A549 (cell line): ENCODE measurements around the gene RIMKLA. TPM values are rescaled to one million over a fixed set of nuclear protein-coding genes. Genes with fewer than 3 reads are reported as not detected.

ENCODE experiments used
- ATAC-seq, 2 experiments: fragments of 200-7000 bp in 1 of 2; fragments of >200 bp in 1 of 2; cut with Nextera tagmentation in 1 of 2; cut with Tn5 transposase in 1 of 2; 3 replicates each; pipeline versions ENCODE4 v1.8.0 to v1.9.1; 2018 to 2020; ENCODE audit warnings: mild to moderate bottlenecking in 1 of 2, moderate library complexity in 1 of 2
- CTCF ChIA-PET: fragments of 300-600 bp; sonication (Branson Sonifier 250); formaldehyde crosslinking; extraction: SDS; loops from one replicate; lab custom pipeline; 2021; ENCODE audit warnings: antibody characterized with exemption, inconsistent platforms; lab: Yijun Ruan, JAX
- POLR2A ChIA-PET: fragments of 350-600 bp; formaldehyde crosslinking; extraction: SDS; loops from one replicate; lab custom pipeline; 2021; ENCODE audit warnings: antibody characterized with exemption, inconsistent platforms; lab: Yijun Ruan, JAX
- DNase-seq, 2 experiments: peaks; one replicate each; pipeline versions ENCODE4 v3.0.0 to v3.0.0-alpha.2; 2011 to 2016; ENCODE audit warnings: low read depth in 1 of 2, low spot score in 1 of 2
- FAIRE-seq: peaks from 2 replicates; lab custom pipeline; 2011; peaks lifted over from hg19 to GRCh38; lab: Jason Lieb, UNC
- H3K27ac ChIP-seq, 2 experiments: fragments of >200 bp; sonication (Bioruptor Twin); formaldehyde crosslinking; 3 replicates each; pipeline ENCODE4 v1.5.1; 2016 to 2017
- H3K4me1 ChIP-seq: fragments of >200 bp; sonication (Bioruptor Twin); formaldehyde crosslinking; 3 replicates; pipeline ENCODE4 v1.6.1; 2016
- H3K4me2 ChIP-seq: fragments of >200 bp; sonication (Bioruptor Twin); formaldehyde crosslinking; 3 replicates; pipeline ENCODE4 v1.6.1; 2016
- H3K4me3 ChIP-seq: fragments of >200 bp; sonication (Bioruptor Twin); formaldehyde crosslinking; 3 replicates; pipeline ENCODE4 v1.5.1; 2016
- H3K9me3 ChIP-seq: fragments of >200 bp; sonication (Bioruptor Twin); formaldehyde crosslinking; 3 replicates; pipeline ENCODE4 v1.6.1; 2016
- CBX8 ChIP-seq: fragments of 200-600 bp; sonication (generic); IDR thresholded peaks from 2 replicates; pipeline ENCODE4 v1.6.1; 2016
- CHD4 ChIP-seq: fragments of 200-600 bp; sonication (generic); IDR thresholded peaks from 2 replicates; pipeline ENCODE4 v1.6.1; 2016; ENCODE audit warnings: antibody characterized with exemption, mild to moderate bottlenecking, borderline replicate concordance
- ESRRA ChIP-seq: fragments of 150-350 bp; IDR thresholded peaks from 2 replicates; pipeline ENCODE4 v1.6.1; 2014; ENCODE audit warnings: mild to moderate bottlenecking, low read length, borderline replicate concordance
- HOXA7 ChIP-seq: fragments of 250-450 bp; sonication (Bioruptor Pico); IDR thresholded peaks from 2 replicates; pipeline ENCODE4 v1.5.0; 2020; ENCODE audit warnings: mild to moderate bottlenecking, moderate library complexity
- HOXB13 ChIP-seq: fragments of 250-450 bp; sonication (Bioruptor Pico); IDR thresholded peaks from 2 replicates; pipeline ENCODE4 v1.5.0; 2020; ENCODE audit warnings: low read depth, mild to moderate bottlenecking, moderate library complexity
- JUNB ChIP-seq: fragments of >200 bp; sonication (Bioruptor Twin); formaldehyde crosslinking; IDR thresholded peaks from 2 replicates; pipeline ENCODE4 v1.6.1; 2016
- MAFK ChIP-seq: fragments of 450-650 bp; IDR thresholded peaks from 2 replicates; pipeline ENCODE4 v1.6.1; 2014; ENCODE audit not compliant: partially characterized antibody
- MAZ ChIP-seq: fragments of 150-350 bp; IDR thresholded peaks from 2 replicates; pipeline ENCODE4 v1.6.1; 2014; ENCODE audit warnings: antibody characterized with exemption, low read depth, low read length, borderline replicate concordance
- MYC ChIP-seq: IDR thresholded peaks from 2 replicates; pipeline ENCODE4 v1.6.1; 2012; ENCODE audit warnings: mild to moderate bottlenecking, inconsistent platforms, low read length, improper control_type of control experiment, borderline replicate concordance
- NFE2L2 ChIP-seq: fragments of 150-350 bp; conservative IDR thresholded peaks from 2 replicates; pipeline ENCODE4 v1.6.1; 2014; ENCODE audit warnings: low read length
- POLR2AphosphoS2 ChIP-seq: conservative IDR thresholded peaks from 2 replicates; pipeline ENCODE4 v1.6.1; 2012; ENCODE audit warnings: low read length, improper control_type of control experiment, inconsistent platforms
- RNF2 ChIP-seq: fragments of 200-600 bp; sonication (generic); IDR thresholded peaks from 2 replicates; pipeline ENCODE4 v1.6.1; 2016; ENCODE audit warnings: low read depth, mild to moderate bottlenecking, antibody characterized with exemption, moderate library complexity, borderline replicate concordance
- ZFP36 ChIP-seq: fragments of 450-650 bp; IDR thresholded peaks from 2 replicates; pipeline ENCODE4 v1.6.1; 2014; ENCODE audit warnings: borderline replicate concordance; ENCODE audit not compliant: partially characterized antibody
- WGBS: methylation state at CpG from one replicate; pipeline ENCODE4 v1.1.6; 2017; ENCODE audit errors: missing lambda C conversion rate; 5-methylcytosine and 5-hydroxymethylcytosine counted together
- polyA plus RNA-seq, 4 experiments: library from polyadenylated mRNA; depleted of rRNA in 3 of 4; stranded (reverse); fragments of >200 nt; fragmentation: RNase III in 1 of 4; extraction: RNeasy Plus Mini Kit Qiagen cat#74134 plus additional on column Dnase treatment in 1 of 4; gene quantifications; 2 replicates in 3 of 4; 3 replicates in 1 of 4; pipeline ENCODE4 v1.2.3, GENCODE V29; 2011 to 2017
- TF ChIP-seq, protein P1 (sequence below): IDR thresholded peaks from 2 replicates; pipeline ENCODE4 v1.6.1; 2012
- TF ChIP-seq, protein P2 (sequence below): fragments of 250-450 bp; sonication (Bioruptor Pico); IDR thresholded peaks from 2 replicates; pipeline ENCODE4 v1.5.0; 2020; ENCODE audit warnings: low read depth, mild to moderate bottlenecking, moderate library complexity
- TF ChIP-seq, protein P3 (sequence below): fragments of 250-450 bp; sonication (Bioruptor Pico); IDR thresholded peaks from 2 replicates; pipeline ENCODE4 v1.5.0; 2021; ENCODE audit warnings: mild to moderate bottlenecking, moderate library complexity, borderline replicate concordance
- TF ChIP-seq, protein P4 (sequence below): fragments of >200 bp; sonication (Bioruptor Twin); formaldehyde crosslinking; IDR thresholded peaks from 2 replicates; pipeline ENCODE4 v1.6.1; 2016
- TF ChIP-seq, protein P5 (sequence below): fragments of >200 bp; sonication (Bioruptor Twin); formaldehyde crosslinking; IDR thresholded peaks from 3 replicates; pipeline ENCODE4 v1.6.1; 2016

RIMKLA gene
- polyA plus RNA-seq, 2 of the 4 experiments (the other 2 are of a cell fraction): 0.35 to 1.7 TPM

DNA sequence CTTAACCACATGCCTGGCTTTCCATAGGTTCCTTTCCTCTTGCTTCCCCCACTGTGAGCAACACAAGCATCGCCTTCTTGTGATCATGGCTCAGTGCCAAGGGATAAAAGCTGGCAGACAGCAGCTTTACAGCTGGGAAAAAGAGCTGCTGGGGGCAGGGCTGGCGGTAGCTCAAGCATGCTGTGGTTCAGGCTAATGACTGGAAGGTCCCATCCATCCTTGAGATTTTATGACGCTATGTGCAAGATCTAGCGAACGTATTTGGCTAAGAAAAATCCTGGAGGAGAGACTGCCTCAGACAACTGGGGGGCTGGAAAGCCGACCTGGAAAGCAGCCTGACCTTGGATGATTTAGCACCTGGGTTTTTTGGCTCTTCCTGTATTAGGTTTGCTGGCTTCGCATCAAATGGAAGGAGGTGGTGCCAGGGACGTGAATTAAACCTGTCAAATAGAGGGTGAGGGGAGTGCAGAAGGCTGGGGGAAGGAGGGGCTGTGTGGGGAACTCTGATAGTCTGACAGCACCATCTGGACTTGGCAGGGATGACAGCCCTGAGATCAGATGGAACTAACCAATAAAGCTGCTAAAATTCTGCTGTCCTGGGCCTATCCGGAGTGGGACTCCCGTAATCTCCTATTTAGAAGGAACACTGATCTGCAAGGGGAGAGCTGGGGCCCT lies 40.5 kb downstream of the RIMKLA start (continued):
- no peak for TF ChIP-seq NFE2L2
- TF ChIP-seq HOXB13 (CRISPR knock-in tag): no peak
- TF ChIP-seq, protein P1, sequence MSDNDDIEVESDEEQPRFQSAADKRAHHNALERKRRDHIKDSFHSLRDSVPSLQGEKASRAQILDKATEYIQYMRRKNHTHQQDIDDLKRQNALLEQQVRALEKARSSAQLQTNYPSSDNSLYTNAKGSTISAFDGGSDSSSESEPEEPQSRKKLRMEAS: no peak
- no peak for TF ChIP-seq CHD4

DNA sequence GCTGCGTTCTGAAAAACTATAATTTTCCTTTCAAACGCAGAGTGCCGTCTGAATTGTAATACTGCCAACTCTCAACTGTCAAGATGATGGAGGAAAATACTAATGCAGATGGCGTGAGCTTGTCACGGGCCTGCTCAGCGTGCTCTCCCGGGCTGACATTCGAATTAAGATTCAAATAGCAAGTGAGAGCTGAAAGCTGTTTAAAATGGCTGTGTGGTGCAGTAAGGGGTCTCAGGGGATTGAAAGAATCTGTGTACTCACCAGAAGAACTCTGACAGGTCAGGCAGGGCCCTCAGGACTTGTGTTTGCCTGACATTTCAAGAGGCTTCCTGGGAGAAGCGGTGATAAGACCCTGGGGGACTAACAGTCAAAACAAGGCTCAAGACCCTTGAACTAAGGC lies 42.1 kb downstream of the RIMKLA start:
- no peak for FAIRE-seq

DNA sequence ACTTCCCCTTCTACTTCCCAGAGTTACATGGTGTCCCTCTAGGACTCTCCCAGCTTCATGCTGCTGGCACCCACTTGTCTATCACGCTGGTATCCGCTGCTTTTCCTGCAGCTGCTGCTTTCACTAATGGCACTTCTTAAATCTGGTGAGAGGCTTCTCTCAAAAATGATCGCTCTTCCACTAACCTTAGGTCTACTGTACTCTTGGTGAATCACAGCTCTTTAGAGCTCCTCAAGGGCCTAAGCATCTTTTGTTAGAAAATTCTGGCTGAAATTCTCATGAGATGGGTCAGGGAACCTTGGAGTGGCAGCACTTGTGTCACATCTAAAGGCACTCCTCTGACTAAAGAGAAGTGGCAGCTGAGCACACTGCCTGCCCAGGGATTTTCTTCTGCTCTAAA lies 43.1 kb downstream of the RIMKLA start:
- DNase-seq: no peak
- Histone ChIP-seq H3K27ac (no peak overlapping the region), H3K4me1 (no peaks in the 10 kb centered on the region), H3K4me2 (no peak overlapping the region), H3K9me3 (no peaks in the 10 kb centered on the region), H3K4me3 (no peak overlapping the region)
- ChIA-PET CTCF (no interaction called here), POLR2A (no interaction called here)
- TF ChIP-seq, protein P2, sequence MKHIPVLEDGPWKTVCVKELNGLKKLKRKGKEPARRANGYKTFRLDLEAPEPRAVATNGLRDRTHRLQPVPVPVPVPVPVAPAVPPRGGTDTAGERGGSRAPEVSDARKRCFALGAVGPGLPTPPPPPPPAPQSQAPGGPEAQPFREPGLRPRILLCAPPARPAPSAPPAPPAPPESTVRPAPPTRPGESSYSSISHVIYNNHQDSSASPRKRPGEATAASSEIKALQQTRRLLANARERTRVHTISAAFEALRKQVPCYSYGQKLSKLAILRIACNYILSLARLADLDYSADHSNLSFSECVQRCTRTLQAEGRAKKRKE (CRISPR knock-in tag): no peak
- TF ChIP-seq JUNB: no peak
- TF ChIP-seq, protein P3, sequence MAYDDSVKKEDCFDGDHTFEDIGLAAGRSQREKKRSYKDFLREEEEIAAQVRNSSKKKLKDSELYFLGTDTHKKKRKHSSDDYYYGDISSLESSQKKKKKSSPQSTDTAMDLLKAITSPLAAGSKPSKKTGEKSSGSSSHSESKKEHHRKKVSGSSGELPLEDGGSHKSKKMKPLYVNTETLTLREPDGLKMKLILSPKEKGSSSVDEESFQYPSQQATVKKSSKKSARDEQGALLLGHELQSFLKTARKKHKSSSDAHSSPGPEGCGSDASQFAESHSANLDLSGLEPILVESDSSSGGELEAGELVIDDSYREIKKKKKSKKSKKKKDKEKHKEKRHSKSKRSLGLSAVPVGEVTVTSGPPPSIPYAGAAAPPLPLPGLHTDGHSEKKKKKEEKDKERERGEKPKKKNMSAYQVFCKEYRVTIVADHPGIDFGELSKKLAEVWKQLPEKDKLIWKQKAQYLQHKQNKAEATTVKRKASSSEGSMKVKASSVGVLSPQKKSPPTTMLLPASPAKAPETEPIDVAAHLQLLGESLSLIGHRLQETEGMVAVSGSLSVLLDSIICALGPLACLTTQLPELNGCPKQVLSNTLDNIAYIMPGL (CRISPR knock-in tag): no peak
- TF ChIP-seq, protein P4, sequence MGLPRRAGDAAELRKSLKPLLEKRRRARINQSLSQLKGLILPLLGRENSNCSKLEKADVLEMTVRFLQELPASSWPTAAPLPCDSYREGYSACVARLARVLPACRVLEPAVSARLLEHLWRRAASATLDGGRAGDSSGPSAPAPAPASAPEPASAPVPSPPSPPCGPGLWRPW: no peak
- TF ChIP-seq, protein P5, sequence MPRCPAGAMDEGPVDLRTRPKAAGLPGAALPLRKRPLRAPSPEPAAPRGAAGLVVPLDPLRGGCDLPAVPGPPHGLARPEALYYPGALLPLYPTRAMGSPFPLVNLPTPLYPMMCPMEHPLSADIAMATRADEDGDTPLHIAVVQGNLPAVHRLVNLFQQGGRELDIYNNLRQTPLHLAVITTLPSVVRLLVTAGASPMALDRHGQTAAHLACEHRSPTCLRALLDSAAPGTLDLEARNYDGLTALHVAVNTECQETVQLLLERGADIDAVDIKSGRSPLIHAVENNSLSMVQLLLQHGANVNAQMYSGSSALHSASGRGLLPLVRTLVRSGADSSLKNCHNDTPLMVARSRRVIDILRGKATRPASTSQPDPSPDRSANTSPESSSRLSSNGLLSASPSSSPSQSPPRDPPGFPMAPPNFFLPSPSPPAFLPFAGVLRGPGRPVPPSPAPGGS: no peak
- TF ChIP-seq ESRRA: no peak
- no peak for TF ChIP-seq HOXA7
- TF ChIP-seq POLR2AphosphoS2: no peak
- TF ChIP-seq MAZ: no peak
- no peak for TF ChIP-seq MAFK
- no peak for TF ChIP-seq ZFP36
- no peak for TF ChIP-seq MYC
- no peak for TF ChIP-seq CBX8
- FAIRE-seq: no peak
- no peak for ATAC-seq
- WGBS: 74% methylated on average over 3 of the region's 3 CpGs

More for the DNA sequence above, 42.1 kb downstream of the RIMKLA start:
- H3K4me3 ChIP-seq: no peak overlapping the region
- POLR2A ChIA-PET: no interaction called here
- no peak overlapping the region for H3K27ac ChIP-seq
- no peak for DNase-seq
- no peak for ATAC-seq
- no peak for TF ChIP-seq RNF2
- TF ChIP-seq, all 56 proteins: peak for 0
- 90% methylated on average over 9 of the region's 9 CpGs for WGBS
- Histone ChIP-seq H3K9me3 (no peaks in the 10 kb centered on the region), H3K4me1 (no peaks in the 10 kb centered on the region), H3K4me2 (no peak overlapping the region)
- CTCF ChIA-PET: no interaction called here
